NT2/D1 (cell line): ENCODE data around the gene MKS1.

Experiments used
- SUZ12 ChIP-seq: IDR thresholded peaks from 2 replicates; pipeline ENCODE4 v1.6.1; 2011; ENCODE audit not compliant: insufficient read length, insufficient read depth; ENCODE audit errors: extremely low read depth
- YY1 ChIP-seq: IDR thresholded peaks from 2 replicates; pipeline ENCODE4 v1.6.1; 2011; ENCODE audit not compliant: insufficient read length, insufficient read depth
- ZNF274 ChIP-seq: IDR thresholded peaks from 2 replicates; pipeline ENCODE4 v1.6.1; 2011; ENCODE audit warnings: mild to moderate bottlenecking, low read depth, low read length

DNA sequence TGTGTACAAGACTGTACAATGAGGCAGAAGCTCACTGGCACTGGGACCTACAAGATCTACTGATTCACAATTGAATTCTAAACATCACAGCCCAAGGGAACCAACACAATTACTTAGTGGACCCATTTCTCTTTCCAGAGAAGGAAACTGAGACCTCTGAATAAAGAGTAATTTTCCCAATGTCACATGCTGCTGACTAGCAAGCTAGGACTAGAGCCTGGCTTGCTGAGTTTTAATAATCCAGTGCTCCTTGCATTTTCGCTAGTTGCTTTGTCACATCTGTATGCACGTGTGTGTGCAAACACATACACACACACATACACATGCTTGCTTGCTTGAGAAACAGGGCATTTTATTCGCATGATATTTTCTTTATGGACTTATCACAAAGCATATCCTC lies 15.5 kb upstream of the MKS1 start:
- TF ChIP-seq ZNF274 (no peak), YY1 (no peak), SUZ12 (no peak)
